Measurements from ENCODE around the gene SPTSSB. TPM values are rescaled to one million over a fixed set of nuclear protein-coding genes. Genes with fewer than 3 reads are reported as not detected.

Gene SPTSSB
- total and polyA plus RNA-seq, 2 experiments from 2014 or later: not detected

- Histone ChIP-seq H3K4me2 (ENCODE audit: unreplicated experiment) (no peak overlapping the region), H3F3A (ENCODE audit: insufficient read depth) (no peaks in the 10 kb centered on the region)
- WGBS, 2 experiments (ENCODE audit: low coverage in 1 of 2, low lambda C conversion rate in 2 of 2, missing lambda C conversion rate in 2 of 2): 56 to 67% methylated on average over 1 of the region's 1 CpG
Measured at GRCh38 chr3:161392853-161393252, 21.5 kb upstream of the SPTSSB start.

GRCh38 chr3:161390200-161390599 lies 18.9 kb upstream of the SPTSSB start:
- H3K4me2 ChIP-seq (ENCODE audit: unreplicated experiment): no peak overlapping the region
- DNase-seq: no peak
- WGBS, 2 experiments (ENCODE audit: low coverage in 1 of 2, low lambda C conversion rate in 2 of 2, missing lambda C conversion rate in 2 of 2): 58 to 72% methylated on average over 2 of the region's 2 CpGs

More at GRCh38 chr3:161392853-161393252, 21.5 kb upstream of the SPTSSB start:
- Histone ChIP-seq H3K9me2 (ENCODE audit: insufficient read depth) (no peaks in the 10 kb centered on the region), H3K27me3 (replicated peaks; ENCODE audit: insufficient read depth) (peaks cover 10% of the 10 kb centered on the region; the same call in 1 of the 2 replicates), H3K27ac (no peak overlapping the region), H3K4me1 (ENCODE audit: insufficient read depth) (no peaks in the 10 kb centered on the region), H3K36me3 (ENCODE audit: low read depth) (no peaks in the 10 kb centered on the region), H4K20me1 (ENCODE audit: insufficient read depth) (no peaks in the 10 kb centered on the region), H3K9ac (no peak overlapping the region), H3K4me3 (no peak overlapping the region), H3K9me3 (ENCODE audit: low read depth) (no peaks in the 10 kb centered on the region), H2AFZ (no peak overlapping the region), H3K79me2 (ENCODE audit: insufficient read depth) (no peaks in the 10 kb centered on the region)
- in situ Hi-C loops (cut with MboI): no loop called here
- DNase-seq: no peak
- TF ChIP-seq EZH2 (IDR thresholded peaks at IDR 0.05; ENCODE audit: insufficient read depth, poor library complexity, severe bottlenecking) (no peak), EZH2phosphoT487 (IDR thresholded peaks at IDR 0.05; ENCODE audit: insufficient read depth, low read depth) (no peak)

DNA sequence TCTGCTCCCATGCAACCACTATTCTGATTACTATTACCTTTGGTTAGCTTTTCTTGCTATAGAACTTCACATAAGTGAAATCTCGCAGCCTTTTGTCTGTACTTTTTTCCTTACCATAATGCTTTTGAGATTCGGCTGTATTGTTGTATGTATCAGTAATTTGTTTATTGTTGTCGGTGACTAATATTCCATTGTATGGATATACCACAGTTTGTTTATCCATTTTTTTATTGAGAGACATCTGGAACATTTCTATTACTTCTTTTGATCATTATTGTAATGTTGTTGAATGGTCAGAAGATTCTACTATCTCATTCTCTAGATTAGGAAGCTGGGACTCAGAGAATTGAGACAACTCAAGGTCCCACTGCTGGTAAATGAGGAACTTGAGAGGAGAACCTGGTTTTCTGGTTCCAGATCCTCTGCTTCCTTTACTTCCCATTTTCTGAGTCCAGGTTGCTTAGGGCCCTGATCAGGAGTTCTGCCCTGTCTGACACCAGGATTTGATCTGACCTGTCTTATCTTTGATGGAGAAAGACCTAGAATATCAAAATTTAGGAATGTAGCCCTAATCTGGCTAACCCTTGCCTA lies 18.2 kb upstream of the SPTSSB start:
- H4K20me1 ChIP-seq (ENCODE audit: insufficient read depth): no peaks in the 10 kb centered on the region
- no peaks in the 10 kb centered on the region for H3F3A ChIP-seq (ENCODE audit: insufficient read depth)
- no peaks in the 10 kb centered on the region for H3K9me3 ChIP-seq (ENCODE audit: low read depth)
- H3K9ac ChIP-seq: no peak overlapping the region
- no peaks in the 10 kb centered on the region for H3K4me1 ChIP-seq (ENCODE audit: insufficient read depth)
- DNase-seq: no peak
- no peak overlapping the region for H3K27ac ChIP-seq
- no peak overlapping the region for H2AFZ ChIP-seq
- H3K9me2 ChIP-seq (ENCODE audit: insufficient read depth): no peaks in the 10 kb centered on the region
- no peak overlapping the region for H3K4me2 ChIP-seq (ENCODE audit: unreplicated experiment)
- H3K36me3 ChIP-seq (ENCODE audit: low read depth): no peaks in the 10 kb centered on the region
- no peaks in the 10 kb centered on the region for H3K79me2 ChIP-seq (ENCODE audit: insufficient read depth)
- H3K4me3 ChIP-seq: no peak overlapping the region
- WGBS, 2 experiments (ENCODE audit: low coverage in 1 of 2, low lambda C conversion rate in 2 of 2, missing lambda C conversion rate in 2 of 2): 79 to 83% methylated on average over 3 of the region's 3 CpGs
- peaks cover 6% of the 10 kb centered on the region; the same call in 1 of the 2 replicates for H3K27me3 ChIP-seq (replicated peaks; ENCODE audit: insufficient read depth)
- TF ChIP-seq EZH2phosphoT487 (IDR thresholded peaks at IDR 0.05; ENCODE audit: insufficient read depth, low read depth) (no peak), EZH2 (IDR thresholded peaks at IDR 0.05; ENCODE audit: insufficient read depth, poor library complexity, severe bottlenecking) (no peak)
- in situ Hi-C loops (cut with MboI): no loop called here

More at GRCh38 chr3:161390200-161390599, 18.9 kb upstream of the SPTSSB start:
- H3K4me1 ChIP-seq (ENCODE audit: insufficient read depth): no peaks in the 10 kb centered on the region
- H3K9me3 ChIP-seq (ENCODE audit: low read depth): no peaks in the 10 kb centered on the region
- no peaks in the 10 kb centered on the region for H4K20me1 ChIP-seq (ENCODE audit: insufficient read depth)
- H3F3A ChIP-seq (ENCODE audit: insufficient read depth): no peaks in the 10 kb centered on the region
- no peaks in the 10 kb centered on the region for H3K36me3 ChIP-seq (ENCODE audit: low read depth)
- peaks cover 6% of the 10 kb centered on the region; the same call in 1 of the 2 replicates for H3K27me3 ChIP-seq (replicated peaks; ENCODE audit: insufficient read depth)
- TF ChIP-seq EZH2 (IDR thresholded peaks at IDR 0.05; ENCODE audit: insufficient read depth, poor library complexity, severe bottlenecking) (no peak), EZH2phosphoT487 (IDR thresholded peaks at IDR 0.05; ENCODE audit: insufficient read depth, low read depth) (no peak)
- H2AFZ ChIP-seq: no peak overlapping the region
- no peak overlapping the region for H3K27ac ChIP-seq
- in situ Hi-C loops (cut with MboI): no loop called here
- H3K79me2 ChIP-seq (ENCODE audit: insufficient read depth): no peaks in the 10 kb centered on the region
- H3K4me3 ChIP-seq: no peak overlapping the region
- H3K9ac ChIP-seq: no peak overlapping the region
- no peaks in the 10 kb centered on the region for H3K9me2 ChIP-seq (ENCODE audit: insufficient read depth)

- H3K4me1 ChIP-seq (ENCODE audit: insufficient read depth): no peaks in the 10 kb centered on the region
- peaks cover 6% of the 10 kb centered on the region; the same call in 1 of the 2 replicates for H3K27me3 ChIP-seq (replicated peaks; ENCODE audit: insufficient read depth)
- no peaks in the 10 kb centered on the region for H3K9me3 ChIP-seq (ENCODE audit: low read depth)
- no peaks in the 10 kb centered on the region for H4K20me1 ChIP-seq (ENCODE audit: insufficient read depth)
- no peak for TF ChIP-seq EZH2 (IDR thresholded peaks at IDR 0.05; ENCODE audit: insufficient read depth, poor library complexity, severe bottlenecking)
- no peak for TF ChIP-seq EZH2phosphoT487 (IDR thresholded peaks at IDR 0.05; ENCODE audit: insufficient read depth, low read depth)
- no peak overlapping the region for H3K27ac ChIP-seq
- H3K4me2 ChIP-seq (ENCODE audit: unreplicated experiment): no peak overlapping the region
- no peaks in the 10 kb centered on the region for H3K79me2 ChIP-seq (ENCODE audit: insufficient read depth)
- no peak overlapping the region for H2AFZ ChIP-seq
- DNase-seq: no peak
- in situ Hi-C loops (cut with MboI): no loop called here
- H3K4me3 ChIP-seq: no peak overlapping the region
- H3F3A ChIP-seq (ENCODE audit: insufficient read depth): no peaks in the 10 kb centered on the region
- no peak overlapping the region for H3K9ac ChIP-seq
- H3K9me2 ChIP-seq (ENCODE audit: insufficient read depth): no peaks in the 10 kb centered on the region
- H3K36me3 ChIP-seq (ENCODE audit: low read depth): no peaks in the 10 kb centered on the region
Measured at GRCh38 chr3:161388855-161389254, 17.5 kb upstream of the SPTSSB start.

All from GM23248 (cell line).